BJ (cell line): Measurements from ENCODE around the gene RMI2. TPM values are rescaled to one million over a fixed set of nuclear protein-coding genes. Genes with fewer than 3 reads are reported as not detected.
"Not testable (repeated sequence)": the region's sequence is repeated elsewhere in the genome, so short reads cannot be mapped to it uniquely, and the experiment has no call there.

Experiments
- CTCF ChIA-PET: fragments of 350-600 bp; formaldehyde crosslinking; extraction: SDS; loops from one replicate; lab custom pipeline; 2021; ENCODE audit warnings: antibody characterized with exemption, inconsistent platforms; lab: Yijun Ruan, JAX
- POLR2A ChIA-PET: fragments of 300-600 bp; sonication (Branson Sonifier 250); formaldehyde crosslinking; extraction: SDS; loops from one replicate; lab custom pipeline; 2021; ENCODE audit warnings: antibody characterized with exemption; lab: Charles Lee
- DNase-seq: peaks from one replicate; pipeline ENCODE4 v3.0.0-alpha.2; 2011; ENCODE audit warnings: low read depth
- H3K27me3 ChIP-seq: 2 replicates; pipeline ENCODE4 v1.6.0; 2011; ENCODE audit warnings: low read length; ENCODE audit not compliant: control insufficient read depth, insufficient read depth
- H3K36me3 ChIP-seq: 2 replicates; pipeline ENCODE4 v1.5.1; 2011; ENCODE audit warnings: low read length; ENCODE audit not compliant: control insufficient read depth, insufficient read depth
- H3K4me3 ChIP-seq: 2 replicates; pipeline ENCODE4 v1.5.1; 2011; ENCODE audit warnings: low read depth, mild to moderate bottlenecking, control low read depth, low read length
- CTCF ChIP-seq: IDR thresholded peaks from 2 replicates; pipeline ENCODE4 v1.5.1; 2011; ENCODE audit warnings: low read depth, mild to moderate bottlenecking, control low read depth, inconsistent platforms, low read length, moderate library complexity; ENCODE audit not compliant: insufficient read depth
- polyA plus RNA-seq: library from polyadenylated mRNA; depleted of rRNA; stranded (reverse); fragments of >200 nt; gene quantifications from 2 replicates; pipeline ENCODE4 v1.2.3, GENCODE V29; 2011

Gene RMI2
- polyA plus RNA-seq, 1 experiment: 1.7 TPM

GRCh38 chr16:11297492-11298142 lies 47.6 kb upstream of the RMI2 start:
- CTCF ChIA-PET: interaction anchor here (0.8 to 2.6 kb wide), 8 partner anchors 14 to 334 kb away, joined by 3 to 8 read pairs (median 4); partner anchors contain the start of gene SOCS1
- POLR2A ChIA-PET: interaction anchor here (0.6 kb wide), 1 partner anchor 273 kb away, joined by 3 read pairs; no protein-coding TSS in a partner anchor
- H3K27me3 ChIP-seq: no peaks in the 10 kb centered on the region
- no peak overlapping the region for H3K4me3 ChIP-seq
- DNase-seq: peak; percentile 22
- no peak for TF ChIP-seq CTCF
- H3K36me3 ChIP-seq: no peaks in the 10 kb centered on the region

- ChIA-PET CTCF (interaction anchor here (0.7 to 2.6 kb wide), 6 partner anchors 27 to 334 kb away, joined by 3 to 8 read pairs (median 3); partner anchors contain the start of genes SOCS1 and TNP2), POLR2A (interaction anchor here (0.6 kb wide), 1 partner anchor 274 kb away, joined by 3 read pairs; no protein-coding TSS in a partner anchor)
- H3K27me3 ChIP-seq: no peaks in the 10 kb centered on the region
- no peak for TF ChIP-seq CTCF
- H3K4me3 ChIP-seq: no peak overlapping the region
- no peak for DNase-seq
- no peaks in the 10 kb centered on the region for H3K36me3 ChIP-seq
Observed at GRCh38 chr16:11298143-11298900, 46.9 kb upstream of the RMI2 start.

GRCh38 chr16:11298950-11299547 lies 46.2 kb upstream of the RMI2 start:
- CTCF ChIA-PET: interaction anchor here (0.8 to 2.6 kb wide), 3 partner anchors 30 to 58 kb away, joined by 3 to 8 read pairs (median 3); partner anchors contain the start of genes SOCS1 and TNP2
- POLR2A ChIA-PET, H3K4me3 ChIP-seq, H3K27me3 ChIP-seq, DNase-seq, H3K36me3 ChIP-seq: not testable (repeated sequence)

- Histone ChIP-seq H3K27me3 (no peaks in the 10 kb centered on the region), H3K36me3 (no peaks in the 10 kb centered on the region), H3K4me3 (no peak overlapping the region)
- no peak for DNase-seq
- ChIA-PET CTCF (no interaction called here), POLR2A (no interaction called here)
- TF ChIP-seq CTCF: no peak
Observed at GRCh38 chr16:11299865-11300559, 45.2 kb upstream of the RMI2 start.

- CTCF ChIA-PET: no interaction called here
- Histone ChIP-seq H3K27me3 (no peaks in the 10 kb centered on the region), H3K36me3 (no peaks in the 10 kb centered on the region), H3K4me3 (no peak overlapping the region)
- POLR2A ChIA-PET: no interaction called here
- DNase-seq: no peak
- TF ChIP-seq CTCF: no peak
Observed at GRCh38 chr16:11300560-11300892, 44.7 kb upstream of the RMI2 start.
